Activated CD8-positive, alpha-beta memory T cell treated with anti-CD3 and anti-CD28 coated beads for 4 hours (primary cell): ENCODE results near the gene IFITM2.
"Not testable (repeated sequence)": the region's sequence is repeated elsewhere in the genome, so short reads cannot be mapped to it uniquely, and the experiment has no call there.

Experiments
- DNase-seq, 2 donors: peaks; one replicate each; pipeline ENCODE4 v3.0.0-alpha.2; 2020; ENCODE audit warnings: low read depth in 2 of 2

IFITM2 gene

DNA sequence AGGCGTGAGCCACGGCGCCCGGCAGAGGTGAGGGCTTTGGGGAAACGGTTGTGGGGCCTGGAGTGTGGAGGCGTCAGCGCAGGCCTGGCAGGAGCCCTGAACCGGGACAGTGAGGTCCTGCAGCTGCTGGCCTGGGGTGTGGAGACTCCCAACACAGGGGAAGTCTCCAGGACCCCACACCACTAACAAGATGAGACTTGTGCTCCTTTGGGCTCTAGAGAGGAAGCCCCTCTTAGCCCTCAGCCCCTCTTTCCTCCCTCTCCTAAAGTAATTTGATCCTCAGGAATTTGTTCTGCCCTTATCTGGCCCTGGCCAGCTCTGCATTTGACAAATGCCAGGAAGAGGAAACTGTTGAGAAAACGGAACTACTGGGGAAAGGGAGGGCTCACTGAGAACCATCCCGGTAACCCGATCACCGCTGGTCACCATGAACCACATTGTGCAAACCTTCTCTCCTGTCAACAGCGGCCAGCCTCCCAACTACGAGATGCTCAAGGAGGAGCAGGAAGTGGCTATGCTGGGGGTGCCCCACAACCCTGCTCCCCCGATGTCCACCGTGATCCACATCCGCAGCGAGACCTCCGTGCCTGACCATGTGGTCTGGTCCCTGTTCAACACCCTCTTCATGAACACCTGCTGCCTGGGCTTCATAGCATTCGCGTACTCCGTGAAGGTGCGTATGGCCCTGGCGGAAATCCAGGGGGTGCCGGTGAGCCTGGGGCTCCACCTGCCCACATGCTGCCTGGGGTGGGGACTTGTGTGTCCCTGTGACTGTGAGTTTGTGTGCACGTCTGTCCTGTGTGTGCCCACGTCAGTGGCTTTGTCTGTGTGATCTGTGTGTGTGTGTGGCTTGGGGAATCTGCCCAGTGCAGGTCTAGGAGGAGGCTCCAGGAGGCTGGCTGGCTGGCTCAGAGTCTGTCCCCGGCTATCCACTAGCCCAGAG lies at the start of gene IFITM2:
TSS of gene IFITM2 (plus strand) at position 51 of the 943 bp plus-strand sequence. CDS start at position 428, 377 bp downstream.
- DNase-seq, result not testable (repeated sequence)

DNA sequence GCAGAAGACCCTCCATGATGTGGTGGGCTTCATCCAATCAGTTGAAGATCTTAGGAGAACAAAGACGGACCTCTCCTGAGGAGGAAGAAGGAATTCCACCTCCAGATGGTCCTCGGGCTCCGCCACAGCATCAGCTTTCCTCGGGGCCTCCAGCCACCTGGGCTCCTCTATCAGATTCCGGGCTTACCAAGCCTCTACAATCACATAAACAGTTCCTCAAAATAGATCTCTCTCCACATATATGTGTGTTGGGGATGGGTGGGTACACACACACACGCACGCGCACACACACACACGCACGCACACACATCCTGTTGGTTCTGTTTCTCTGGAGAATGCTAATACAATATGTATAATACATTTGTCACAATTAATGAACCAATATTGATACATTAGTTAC lies 48.2 kb upstream of the IFITM2 start:
- DNase-seq, result no peak

GRCh38 chr11:261624-262023 lies 46.0 kb upstream of the IFITM2 start:
- no peak for DNase-seq

GRCh38 chr11:266676-267439 lies 40.8 kb upstream of the IFITM2 start:
- DNase-seq, result no peak

- no peak for DNase-seq
Observed at GRCh38 chr11:267491-267994, 40.1 kb upstream of the IFITM2 start.

- DNase-seq, result not testable (repeated sequence)
Observed at GRCh38 chr11:268716-269145, 38.9 kb upstream of the IFITM2 start.

DNA sequence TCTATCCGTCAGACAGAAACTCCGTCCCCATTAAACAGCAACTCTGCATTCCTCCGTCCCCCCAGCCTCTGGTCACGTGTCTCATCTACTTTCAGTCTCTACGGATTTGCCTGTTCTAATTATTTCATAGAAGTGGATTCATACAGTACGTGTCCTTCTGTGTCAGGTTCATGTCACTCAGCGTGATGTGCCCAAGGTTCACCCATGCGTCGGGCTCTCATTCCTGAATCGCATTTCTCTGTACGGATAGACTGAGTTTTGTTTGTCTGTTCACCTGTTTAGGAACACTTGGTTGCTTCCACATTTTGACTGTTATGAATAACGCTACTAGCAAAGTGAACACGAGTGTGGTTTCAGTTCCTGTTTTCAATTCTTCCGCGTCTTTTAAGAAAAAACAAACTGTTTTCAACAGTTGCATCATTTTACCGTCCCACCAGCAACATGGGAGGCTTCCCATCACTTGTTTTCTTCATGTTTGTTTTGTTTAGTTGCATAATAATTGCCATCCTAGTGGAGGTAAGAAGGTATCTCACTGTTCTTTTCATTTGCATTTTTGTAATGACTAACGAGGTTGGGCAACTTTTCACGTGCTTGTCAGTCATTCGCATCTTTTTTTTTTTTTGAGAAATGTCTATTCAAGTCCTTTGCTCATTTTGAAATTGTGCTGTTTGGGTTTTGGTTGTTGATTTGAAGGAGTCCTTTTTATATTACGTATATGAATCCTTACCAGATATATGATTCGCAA lies 38.3 kb upstream of the IFITM2 start:
- no peak for DNase-seq

DNA sequence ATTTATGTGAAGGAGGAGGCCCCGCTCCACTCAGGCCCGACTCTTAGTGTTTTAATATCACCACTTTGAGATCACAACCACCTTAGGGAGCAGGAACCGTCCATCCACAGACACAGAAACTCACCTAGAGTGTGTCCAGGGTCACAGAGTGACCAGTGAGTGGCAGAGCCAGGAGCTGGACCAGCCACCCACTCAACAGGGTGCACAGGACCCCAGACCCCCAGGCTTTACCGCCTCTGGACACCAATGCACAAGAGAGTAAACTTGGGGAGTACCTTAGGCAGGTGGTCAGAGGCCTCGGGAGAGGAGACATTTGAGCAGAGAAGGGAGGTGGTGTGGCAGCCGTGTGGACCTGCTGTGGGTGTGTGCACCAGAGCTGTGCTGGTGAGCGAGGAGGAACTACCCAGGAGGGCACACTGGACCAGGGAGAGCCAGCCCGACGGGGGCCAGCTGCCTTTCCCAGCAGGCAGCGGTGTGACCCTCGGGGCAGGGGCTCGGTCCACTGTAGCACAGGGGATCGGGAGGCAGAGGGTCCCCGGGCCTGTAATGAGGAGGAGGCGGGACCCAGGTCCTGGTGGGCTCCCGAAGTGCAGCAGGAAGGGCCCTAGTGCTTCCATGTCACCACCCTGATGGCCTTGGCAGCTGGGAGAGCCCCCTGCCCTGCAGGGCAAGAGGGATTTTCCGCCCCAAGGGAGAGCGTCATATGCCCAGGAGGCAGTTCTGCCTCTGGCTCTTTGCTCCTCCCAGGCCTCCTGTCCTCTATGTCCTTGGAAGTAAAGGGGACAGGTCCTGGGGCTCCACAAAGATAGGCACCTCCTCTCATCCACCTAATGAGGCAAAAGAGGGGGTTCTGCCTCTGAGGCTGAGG lies 36.9 kb upstream of the IFITM2 start:
- no peak for DNase-seq

- no peak for DNase-seq
Observed at GRCh38 chr11:271319-271715, 36.3 kb upstream of the IFITM2 start.

DNA sequence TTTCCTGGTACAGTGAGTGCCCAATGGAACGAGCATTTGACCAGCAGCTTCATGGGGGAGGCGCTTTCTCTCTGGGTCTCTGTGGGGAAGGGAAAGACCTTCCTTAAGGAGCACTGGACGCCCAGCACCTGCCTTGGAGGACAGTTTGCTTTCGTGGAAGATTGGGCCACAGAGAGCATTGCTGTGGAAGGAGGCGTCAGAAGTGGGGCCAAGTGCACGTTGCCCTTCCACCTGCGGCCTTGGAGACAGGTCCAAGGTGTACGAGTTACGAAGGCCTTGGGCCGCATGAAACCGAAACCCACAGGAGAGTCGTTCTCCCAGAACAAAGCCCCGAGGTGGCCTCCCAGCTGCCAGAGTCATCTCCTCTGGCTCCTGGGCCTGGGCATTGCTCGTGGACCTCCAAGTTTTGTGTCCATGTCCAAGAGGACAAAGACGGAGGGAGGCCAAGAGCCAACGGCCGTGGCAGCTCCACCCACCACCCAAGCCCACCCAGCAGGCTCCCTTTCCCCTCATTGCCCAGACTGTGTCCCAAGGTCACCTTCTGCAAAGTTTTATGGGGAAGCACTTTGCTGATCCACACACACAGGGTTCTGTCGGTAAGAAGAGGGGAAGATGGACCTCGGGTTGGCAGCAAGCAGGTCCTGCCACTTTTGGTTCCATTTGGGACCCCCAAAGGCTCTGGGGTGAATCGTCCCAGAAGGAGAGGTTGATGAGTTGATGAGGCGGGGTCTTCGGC lies 35.3 kb upstream of the IFITM2 start:
- DNase-seq, result no peak

GRCh38 chr11:272931-273198 lies 34.8 kb upstream of the IFITM2 start:
- DNase-seq, result no peak

GRCh38 chr11:276219-276618 lies 31.4 kb upstream of the IFITM2 start:
- no peak for DNase-seq

DNA sequence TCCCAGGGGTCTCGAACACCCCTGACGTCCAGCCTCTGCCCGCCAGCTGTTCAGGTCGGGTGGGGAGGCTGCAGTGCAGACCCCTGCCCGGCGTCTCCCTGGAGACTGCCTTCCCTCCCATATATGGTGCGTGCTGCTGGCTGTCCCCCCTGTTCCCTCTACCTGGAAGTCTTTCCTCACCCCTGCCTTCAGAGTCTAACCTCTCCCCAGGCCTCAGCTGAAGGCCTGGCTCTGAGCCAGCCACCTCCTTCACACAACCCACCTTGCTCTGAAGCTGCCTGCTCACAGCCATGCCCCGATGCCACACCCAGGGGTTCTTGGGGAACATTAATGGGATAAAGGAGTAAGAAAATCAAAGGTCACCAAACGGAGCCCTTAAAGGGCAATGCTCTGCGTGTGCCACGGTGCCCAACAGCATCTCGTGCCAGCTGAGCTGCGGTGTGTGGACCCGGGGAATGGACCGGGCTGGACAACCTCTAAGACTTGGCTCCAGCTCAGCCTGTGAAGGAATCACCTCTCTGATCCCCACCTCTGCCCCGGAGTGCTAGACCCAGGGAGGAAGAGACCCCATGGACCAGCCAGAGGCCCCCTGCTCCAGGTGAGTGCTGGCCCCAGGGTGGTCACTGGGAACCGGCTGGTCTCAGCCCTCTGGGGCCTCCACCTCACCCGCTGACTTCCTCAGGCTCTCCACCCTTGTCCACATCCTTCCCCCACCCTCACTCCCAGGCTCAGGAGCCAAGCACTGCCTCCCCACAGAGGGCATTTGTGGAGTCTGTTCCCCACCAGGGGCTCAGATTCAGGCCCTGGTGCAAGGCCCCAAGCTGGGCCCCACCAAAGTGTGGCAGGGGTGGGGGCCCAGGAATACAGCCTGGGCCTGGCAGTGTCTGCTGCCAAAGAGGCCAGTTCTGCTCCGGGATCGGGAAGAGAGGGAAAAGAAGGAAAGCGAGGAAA lies 29.3 kb upstream of the IFITM2 start, which contains the start of gene NLRP6:
TSS of gene NLRP6 (plus strand) at position 407 of the 951 bp plus-strand sequence. CDS start at position 570, 163 bp downstream.
- DNase-seq, result no peak

DNA sequence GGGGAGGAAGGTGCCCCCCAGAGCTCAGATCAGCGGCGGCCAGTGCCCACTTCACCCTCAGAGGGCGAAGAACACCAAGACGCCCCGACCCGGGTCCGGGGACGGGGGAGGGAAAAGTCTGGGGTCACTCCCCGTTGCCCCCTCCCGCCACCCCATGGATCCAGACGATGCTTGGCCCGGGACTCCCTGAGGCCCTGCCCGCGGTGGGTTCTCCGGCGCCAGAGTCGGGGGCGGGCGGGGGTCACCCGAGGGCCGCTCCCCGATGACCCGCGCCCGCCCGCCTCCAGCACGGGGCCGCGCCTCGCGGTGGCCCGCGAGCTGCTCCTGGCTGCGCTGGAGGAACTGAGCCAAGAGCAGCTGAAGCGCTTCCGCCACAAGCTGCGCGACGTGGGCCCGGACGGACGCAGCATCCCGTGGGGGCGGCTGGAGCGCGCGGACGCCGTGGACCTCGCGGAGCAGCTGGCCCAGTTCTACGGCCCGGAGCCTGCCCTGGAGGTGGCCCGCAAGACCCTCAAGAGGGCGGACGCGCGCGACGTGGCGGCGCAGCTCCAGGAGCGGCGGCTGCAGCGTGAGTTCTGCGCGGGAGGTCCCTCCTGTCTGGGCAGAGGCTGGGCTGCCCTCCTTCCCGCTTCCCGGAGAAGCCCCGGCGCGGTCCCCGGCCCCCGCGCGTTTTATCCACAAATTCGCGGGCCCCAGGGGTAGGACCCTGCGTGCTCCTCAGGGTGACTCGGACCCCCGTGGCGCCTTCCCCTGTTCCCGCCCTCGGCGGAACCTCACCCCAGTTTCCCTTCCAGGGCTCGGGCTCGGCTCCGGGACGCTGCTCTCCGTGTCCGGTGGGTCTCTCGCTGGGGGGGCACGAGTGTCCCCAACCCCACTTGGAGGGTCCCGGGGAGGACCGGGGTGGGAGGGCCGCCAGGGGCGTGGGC lies 28.3 kb upstream of the IFITM2 start:
- DNase-seq, result no peak

DNA sequence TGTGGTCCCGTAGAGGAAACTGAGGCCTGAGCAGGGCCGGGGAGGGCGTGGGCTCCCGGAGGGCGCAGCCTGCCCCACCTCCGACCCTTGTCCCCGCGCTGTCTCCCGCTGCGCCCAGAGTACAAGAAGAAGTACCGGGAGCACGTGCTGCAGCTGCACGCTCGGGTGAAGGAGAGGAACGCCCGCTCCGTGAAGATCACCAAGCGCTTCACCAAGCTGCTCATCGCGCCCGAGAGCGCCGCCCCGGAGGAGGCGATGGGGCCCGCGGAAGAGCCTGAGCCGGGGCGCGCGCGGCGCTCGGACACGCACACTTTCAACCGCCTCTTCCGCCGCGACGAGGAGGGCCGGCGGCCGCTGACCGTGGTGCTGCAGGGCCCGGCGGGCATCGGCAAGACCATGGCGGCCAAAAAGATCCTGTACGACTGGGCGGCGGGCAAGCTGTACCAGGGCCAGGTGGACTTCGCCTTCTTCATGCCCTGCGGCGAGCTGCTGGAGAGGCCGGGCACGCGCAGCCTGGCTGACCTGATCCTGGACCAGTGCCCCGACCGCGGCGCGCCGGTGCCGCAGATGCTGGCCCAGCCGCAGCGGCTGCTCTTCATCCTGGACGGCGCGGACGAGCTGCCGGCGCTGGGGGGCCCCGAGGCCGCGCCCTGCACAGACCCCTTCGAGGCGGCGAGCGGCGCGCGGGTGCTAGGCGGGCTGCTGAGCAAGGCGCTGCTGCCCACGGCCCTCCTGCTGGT lies 27.5 kb upstream of the IFITM2 start:
- no peak for DNase-seq

DNA sequence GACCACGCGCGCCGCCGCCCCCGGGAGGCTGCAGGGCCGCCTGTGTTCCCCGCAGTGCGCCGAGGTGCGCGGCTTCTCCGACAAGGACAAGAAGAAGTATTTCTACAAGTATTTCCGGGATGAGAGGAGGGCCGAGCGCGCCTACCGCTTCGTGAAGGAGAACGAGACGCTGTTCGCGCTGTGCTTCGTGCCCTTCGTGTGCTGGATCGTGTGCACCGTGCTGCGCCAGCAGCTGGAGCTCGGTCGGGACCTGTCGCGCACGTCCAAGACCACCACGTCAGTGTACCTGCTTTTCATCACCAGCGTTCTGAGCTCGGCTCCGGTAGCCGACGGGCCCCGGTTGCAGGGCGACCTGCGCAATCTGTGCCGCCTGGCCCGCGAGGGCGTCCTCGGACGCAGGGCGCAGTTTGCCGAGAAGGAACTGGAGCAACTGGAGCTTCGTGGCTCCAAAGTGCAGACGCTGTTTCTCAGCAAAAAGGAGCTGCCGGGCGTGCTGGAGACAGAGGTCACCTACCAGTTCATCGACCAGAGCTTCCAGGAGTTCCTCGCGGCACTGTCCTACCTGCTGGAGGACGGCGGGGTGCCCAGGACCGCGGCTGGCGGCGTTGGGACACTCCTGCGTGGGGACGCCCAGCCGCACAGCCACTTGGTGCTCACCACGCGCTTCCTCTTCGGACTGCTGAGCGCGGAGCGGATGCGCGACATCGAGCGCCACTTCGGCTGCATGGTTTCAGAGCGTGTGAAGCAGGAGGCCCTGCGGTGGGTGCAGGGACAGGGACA lies 26.7 kb upstream of the IFITM2 start:
- no peak for DNase-seq
